NK-92 (cell line): Measurements from ENCODE around the gene ANO9.
"Not testable (repeated sequence)": the region's sequence is repeated elsewhere in the genome, so short reads cannot be mapped to it uniquely, and the experiment has no call there.

ENCODE experiments used
- DNase-seq: peaks from one replicate; lab custom pipeline; 2025; ENCODE audit not compliant: unreplicated experiment; lab: John Stamatoyannopoulos, UW

The ANO9 gene

GRCh38 chr11:471468-472145 lies 29.8 kb upstream of the ANO9 start:
- DNase-seq: no peak

GRCh38 chr11:469684-470560 lies 28.1 kb upstream of the ANO9 start:
- no peak for DNase-seq

- not testable (repeated sequence) for DNase-seq
These were observed 27.3 kb upstream of the ANO9 start for GRCh38 chr11:469026-469683.

GRCh38 chr11:468493-468892 lies 26.7 kb upstream of the ANO9 start:
- no peak for DNase-seq

- DNase-seq: no peak
These were observed 26.2 kb upstream of the ANO9 start for GRCh38 chr11:468036-468435.

- no peak for DNase-seq
These were observed 24.2 kb upstream of the ANO9 start for GRCh38 chr11:465896-466530.

GRCh38 chr11:464316-464715 lies 22.5 kb upstream of the ANO9 start:
- no peak for DNase-seq

- no peak for DNase-seq
These were observed 20.5 kb upstream of the ANO9 start for GRCh38 chr11:462107-462890.

- DNase-seq: no peak
These were observed 19.8 kb upstream of the ANO9 start for GRCh38 chr11:461626-462025.

GRCh38 chr11:460331-461199 lies 18.8 kb upstream of the ANO9 start:
- no peak for DNase-seq

GRCh38 chr11:459511-460220 lies 17.9 kb upstream of the ANO9 start:
- DNase-seq: no peak

- no peak for DNase-seq
These were observed 15.4 kb upstream of the ANO9 start for GRCh38 chr11:457111-457760.

GRCh38 chr11:456533-456932 lies 14.7 kb upstream of the ANO9 start:
- no peak for DNase-seq

GRCh38 chr11:455566-456147 lies 13.8 kb upstream of the ANO9 start:
- no peak for DNase-seq

- DNase-seq: no peak
These were observed 13.2 kb upstream of the ANO9 start for GRCh38 chr11:454801-455565.

- DNase-seq: no peak
These were observed 12.2 kb upstream of the ANO9 start for GRCh38 chr11:454043-454442.

GRCh38 chr11:453564-453963 lies 11.8 kb upstream of the ANO9 start:
- no peak for DNase-seq
